Smooth muscle cell (in vitro differentiated cells): ENCODE data around the gene CDON. TPM values are rescaled to one million over a fixed set of nuclear protein-coding genes. Genes with fewer than 3 reads are reported as not detected.

Source experiments
- DNase-seq: peaks from one replicate; lab custom pipeline; 2025; ENCODE audit not compliant: unreplicated experiment; lab: John Stamatoyannopoulos, UW
- H2AFZ ChIP-seq: fragments of 200-600 bp; sonication (generic); 2 replicates; pipeline ENCODE4 v1.6.0; 2016; ENCODE audit warnings: antibody characterized with exemption, low read depth, mild to moderate bottlenecking
- H3F3A ChIP-seq: fragments of 200-600 bp; sonication (generic); 2 replicates; pipeline ENCODE4 v1.6.0; 2017; ENCODE audit warnings: antibody characterized with exemption, low read depth
- H3K27ac ChIP-seq: fragments of 200-600 bp; sonication (generic); 2 replicates; pipeline ENCODE4 v1.5.1; 2016; ENCODE audit warnings: low read depth, mild to moderate bottlenecking
- H3K27me3 ChIP-seq: fragments of 200-600 bp; sonication (generic); 2 replicates; pipeline ENCODE4 v1.6.1; 2016; ENCODE audit warnings: low read depth, mild to moderate bottlenecking
- H3K36me3 ChIP-seq: fragments of 200-600 bp; sonication (generic); 2 replicates; pipeline ENCODE4 v1.5.1; 2016; ENCODE audit warnings: low read depth
- H3K4me1 ChIP-seq: fragments of 200-600 bp; sonication (generic); 2 replicates; pipeline ENCODE4 v1.5.1; 2016; ENCODE audit warnings: low read depth
- H3K4me2 ChIP-seq: fragments of 200-600 bp; sonication (generic); 2 replicates; pipeline ENCODE4 v1.6.0; 2016; ENCODE audit warnings: mild to moderate bottlenecking
- H3K4me3 ChIP-seq: fragments of 200-600 bp; sonication (generic); 2 replicates; pipeline ENCODE4 v1.5.1; 2016; ENCODE audit warnings: mild to moderate bottlenecking
- H3K79me2 ChIP-seq: fragments of 200-600 bp; sonication (generic); 2 replicates; pipeline ENCODE4 v1.6.0; 2016; ENCODE audit warnings: low read depth, mild to moderate bottlenecking
- H3K9ac ChIP-seq: fragments of 200-600 bp; sonication (generic); 2 replicates; pipeline ENCODE4 v1.6.0; 2016; ENCODE audit warnings: low read depth
- H3K9me3 ChIP-seq: fragments of 200-600 bp; sonication (generic); replicated peaks from 2 replicates; pipeline ENCODE4 v1.5.1; 2016; ENCODE audit warnings: low read depth
- H4K20me1 ChIP-seq: fragments of 200-600 bp; sonication (generic); 2 replicates; pipeline ENCODE4 v1.6.0; 2016; ENCODE audit warnings: low read depth
- WGBS: methylation state at CpG from one replicate; pipeline ENCODE4 v1.1.7; 2016; ENCODE audit warnings: low lambda C conversion rate; 5-methylcytosine and 5-hydroxymethylcytosine counted together
- polyA plus RNA-seq: library from polyadenylated mRNA; unstranded; fragments of >200 nt; fragmentation: Nextera tagmentation; extraction: Ambion mirVana; gene quantifications from 2 replicates; pipeline ENCODE4 v1.2.1, GENCODE V29; 2016
- total RNA-seq: library from RNA; depleted of rRNA; stranded (reverse); fragments of >200 nt; gene quantifications from 2 replicates; pipeline ENCODE4 v1.2.3, GENCODE V29; 2014
- TF ChIP-seq, protein P1 (sequence below): fragments of 200-600 bp; sonication (generic); IDR thresholded peaks from 2 replicates; pipeline ENCODE4 v1.5.1; 2017; ENCODE audit warnings: borderline replicate concordance, mild to moderate bottlenecking, antibody characterized with exemption; ENCODE audit not compliant: insufficient read depth, poor library complexity, severe bottlenecking

Gene CDON
- total and polyA plus RNA-seq, 2 experiments from 2014 or later = 1.6 to 14.8 TPM

DNA sequence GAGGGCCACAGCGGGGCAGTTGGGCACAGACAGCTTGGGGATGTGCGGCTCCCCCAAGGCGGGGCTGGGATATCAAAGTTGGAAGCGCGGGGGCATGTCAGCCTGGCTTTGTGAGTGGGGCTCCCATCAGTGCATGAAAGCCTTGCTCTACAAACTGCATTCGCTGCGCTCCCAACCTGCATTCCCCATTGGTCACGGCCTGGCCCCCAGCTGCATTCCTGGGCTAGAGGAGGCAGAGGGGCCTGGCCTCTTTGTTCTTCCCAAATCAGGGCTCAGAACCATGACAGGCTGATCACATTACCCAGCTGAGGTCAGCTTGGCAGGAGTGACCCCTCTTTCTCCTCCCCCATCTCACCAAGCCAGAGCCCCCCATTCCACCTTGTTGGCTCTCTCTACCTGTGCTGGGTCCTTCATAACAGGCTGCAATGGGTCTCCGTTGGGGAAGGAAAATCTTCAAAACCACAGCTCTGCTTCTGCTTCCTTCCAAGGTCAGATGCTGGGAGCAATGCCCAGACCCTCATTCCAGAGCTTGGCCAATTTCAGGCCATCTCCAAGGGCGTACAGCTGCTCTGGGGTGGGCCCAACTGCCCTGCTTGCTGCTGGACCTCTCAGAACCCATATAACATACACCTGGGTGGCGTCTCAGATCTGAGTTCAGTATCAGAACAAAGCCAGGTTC lies 38.7 kb upstream of the CDON start:
- Histone ChIP-seq H3K79me2 (no peaks in the 10 kb centered on the region), H3K4me2 (no peak overlapping the region), H3K4me3 (no peak overlapping the region), H3F3A (no peaks in the 10 kb centered on the region), H3K36me3 (no peaks in the 10 kb centered on the region), H4K20me1 (no peaks in the 10 kb centered on the region), H3K9me3 (no peaks in the 10 kb centered on the region), H3K9ac (no peak overlapping the region), H3K4me1 (peaks cover 47% of the 10 kb centered on the region), H3K27ac (no peak overlapping the region), H3K27me3 (no peaks in the 10 kb centered on the region), H2AFZ (no peak overlapping the region)
- TF ChIP-seq, protein P1, sequence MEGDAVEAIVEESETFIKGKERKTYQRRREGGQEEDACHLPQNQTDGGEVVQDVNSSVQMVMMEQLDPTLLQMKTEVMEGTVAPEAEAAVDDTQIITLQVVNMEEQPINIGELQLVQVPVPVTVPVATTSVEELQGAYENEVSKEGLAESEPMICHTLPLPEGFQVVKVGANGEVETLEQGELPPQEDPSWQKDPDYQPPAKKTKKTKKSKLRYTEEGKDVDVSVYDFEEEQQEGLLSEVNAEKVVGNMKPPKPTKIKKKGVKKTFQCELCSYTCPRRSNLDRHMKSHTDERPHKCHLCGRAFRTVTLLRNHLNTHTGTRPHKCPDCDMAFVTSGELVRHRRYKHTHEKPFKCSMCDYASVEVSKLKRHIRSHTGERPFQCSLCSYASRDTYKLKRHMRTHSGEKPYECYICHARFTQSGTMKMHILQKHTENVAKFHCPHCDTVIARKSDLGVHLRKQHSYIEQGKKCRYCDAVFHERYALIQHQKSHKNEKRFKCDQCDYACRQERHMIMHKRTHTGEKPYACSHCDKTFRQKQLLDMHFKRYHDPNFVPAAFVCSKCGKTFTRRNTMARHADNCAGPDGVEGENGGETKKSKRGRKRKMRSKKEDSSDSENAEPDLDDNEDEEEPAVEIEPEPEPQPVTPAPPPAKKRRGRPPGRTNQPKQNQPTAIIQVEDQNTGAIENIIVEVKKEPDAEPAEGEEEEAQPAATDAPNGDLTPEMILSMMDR = no peak
- DNase-seq = no peak
- 93% methylated on average over 11 of the region's 11 CpGs for WGBS

DNA sequence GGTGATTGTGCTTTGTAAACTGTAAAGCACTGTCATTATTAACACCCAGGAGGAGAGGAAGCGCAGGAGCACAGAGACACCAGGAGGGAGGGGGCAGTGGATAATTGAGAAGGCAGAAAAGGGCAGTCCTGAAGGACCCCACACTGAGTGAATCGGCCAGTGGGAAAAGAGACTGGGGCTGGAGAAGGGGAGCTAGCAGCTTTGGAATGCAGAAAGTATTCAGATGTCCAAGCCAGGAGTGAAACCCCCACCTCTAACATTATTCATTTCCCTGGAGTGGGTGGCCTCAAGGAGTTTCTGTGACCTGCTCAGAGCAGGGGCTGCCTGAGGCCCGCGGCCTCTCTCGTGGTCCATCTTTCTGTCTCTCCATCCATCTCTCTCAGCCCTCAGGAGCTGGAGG lies 38.0 kb upstream of the CDON start:
- H3K4me1 ChIP-seq = peaks cover 47% of the 10 kb centered on the region
- no peak overlapping the region for H3K4me2 ChIP-seq
- H2AFZ ChIP-seq = no peak overlapping the region
- TF ChIP-seq, protein P1 = no peak
- no peak overlapping the region for H3K27ac ChIP-seq
- H3K79me2 ChIP-seq = no peaks in the 10 kb centered on the region
- no peak overlapping the region for H3K9ac ChIP-seq
- no peaks in the 10 kb centered on the region for H3F3A ChIP-seq
- WGBS = 95% methylated on average over 5 of the region's 5 CpGs
- H3K36me3 ChIP-seq = no peaks in the 10 kb centered on the region
- no peaks in the 10 kb centered on the region for H3K27me3 ChIP-seq
- DNase-seq = no peak
- H3K9me3 ChIP-seq = no peaks in the 10 kb centered on the region
- no peak overlapping the region for H3K4me3 ChIP-seq
- no peaks in the 10 kb centered on the region for H4K20me1 ChIP-seq

DNA sequence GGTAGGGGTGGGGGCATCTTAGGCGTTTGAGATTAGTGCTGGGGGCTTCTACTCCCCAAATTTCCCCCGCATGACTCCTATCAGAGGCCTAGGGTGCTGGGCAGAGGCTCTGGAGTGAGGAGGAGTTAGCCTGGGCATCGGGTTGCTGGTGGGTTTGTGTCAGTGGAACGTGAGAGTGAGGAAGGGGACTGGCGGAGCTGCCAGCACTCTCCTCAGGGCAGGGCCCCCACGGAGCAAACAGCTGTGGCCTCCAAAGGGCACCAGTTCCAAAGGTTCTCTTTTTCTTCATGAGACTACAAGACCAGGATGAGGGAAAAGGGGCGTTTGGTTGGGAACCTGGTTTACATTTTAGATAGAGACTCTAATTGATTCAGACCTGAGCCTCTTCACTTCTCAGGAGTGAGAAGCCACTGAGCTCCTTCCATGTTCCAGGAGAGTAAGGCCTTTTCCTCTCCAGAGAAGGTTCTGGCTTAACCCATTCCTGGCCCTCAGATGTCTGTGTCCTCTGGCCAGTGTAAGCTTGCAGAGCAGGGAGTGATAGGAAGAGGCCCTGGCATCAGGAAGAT lies 35.6 kb upstream of the CDON start:
- no peak for DNase-seq
- H3K27me3 ChIP-seq = no peaks in the 10 kb centered on the region
- no peaks in the 10 kb centered on the region for H3K9me3 ChIP-seq

More for the DNA sequence above, 35.6 kb upstream of the CDON start:
- no peak overlapping the region for H3K4me2 ChIP-seq
- TF ChIP-seq, protein P1 = no peak
- H4K20me1 ChIP-seq = no peaks in the 10 kb centered on the region
- no peak overlapping the region for H3K27ac ChIP-seq
- peaks cover 28% of the 10 kb centered on the region for H3K4me1 ChIP-seq
- H3K9ac ChIP-seq = no peak overlapping the region
- H3K36me3 ChIP-seq = no peaks in the 10 kb centered on the region
- H2AFZ ChIP-seq = no peak overlapping the region
- no peak overlapping the region for H3K4me3 ChIP-seq
- WGBS = 66% methylated on average over 7 of the region's 7 CpGs
- H3F3A ChIP-seq = no peaks in the 10 kb centered on the region
- no peaks in the 10 kb centered on the region for H3K79me2 ChIP-seq
